ENCODE measurements around the gene NBAS.

- TF ChIP-seq EZH2 (IDR thresholded peaks at IDR 0.05; ENCODE audit: borderline replicate concordance, low read length): no peak
- TF ChIP-seq, protein P1, sequence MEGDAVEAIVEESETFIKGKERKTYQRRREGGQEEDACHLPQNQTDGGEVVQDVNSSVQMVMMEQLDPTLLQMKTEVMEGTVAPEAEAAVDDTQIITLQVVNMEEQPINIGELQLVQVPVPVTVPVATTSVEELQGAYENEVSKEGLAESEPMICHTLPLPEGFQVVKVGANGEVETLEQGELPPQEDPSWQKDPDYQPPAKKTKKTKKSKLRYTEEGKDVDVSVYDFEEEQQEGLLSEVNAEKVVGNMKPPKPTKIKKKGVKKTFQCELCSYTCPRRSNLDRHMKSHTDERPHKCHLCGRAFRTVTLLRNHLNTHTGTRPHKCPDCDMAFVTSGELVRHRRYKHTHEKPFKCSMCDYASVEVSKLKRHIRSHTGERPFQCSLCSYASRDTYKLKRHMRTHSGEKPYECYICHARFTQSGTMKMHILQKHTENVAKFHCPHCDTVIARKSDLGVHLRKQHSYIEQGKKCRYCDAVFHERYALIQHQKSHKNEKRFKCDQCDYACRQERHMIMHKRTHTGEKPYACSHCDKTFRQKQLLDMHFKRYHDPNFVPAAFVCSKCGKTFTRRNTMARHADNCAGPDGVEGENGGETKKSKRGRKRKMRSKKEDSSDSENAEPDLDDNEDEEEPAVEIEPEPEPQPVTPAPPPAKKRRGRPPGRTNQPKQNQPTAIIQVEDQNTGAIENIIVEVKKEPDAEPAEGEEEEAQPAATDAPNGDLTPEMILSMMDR (IDR thresholded peaks at IDR 0.05; ENCODE audit: low read length): no peak
These were observed 378.9 kb downstream of the NBAS start for GRCh38 chr2:15182275-15182674.

Measured in OCI-LY1 (cell line).